Neural cell (in vitro differentiated cells): ENCODE data around the gene PRUNE2. TPM values are rescaled to one million over a fixed set of nuclear protein-coding genes. Genes with fewer than 3 reads are reported as not detected.

ENCODE experiments used
- H2AFZ ChIP-seq: fragments of 200-600, 300-800 bp; sonication (generic), shearing (Covaris generic); 2 replicates; pipeline ENCODE4 v1.6.0; 2014; ENCODE audit warnings: low read depth, mild to moderate bottlenecking, antibody characterized with exemption, low read length, moderate library complexity
- H3F3A ChIP-seq: fragments of 200-600 bp; shearing (Covaris generic); 2 replicates; pipeline ENCODE4 v1.6.1; 2016; ENCODE audit warnings: mild to moderate bottlenecking, moderate library complexity, mixed read lengths, antibody characterized with exemption, low read length; ENCODE audit not compliant: insufficient read depth, poor library complexity, severe bottlenecking
- H3K27ac ChIP-seq: fragments of 200-600, 300-800 bp; sonication (generic), shearing (Covaris generic); 2 replicates; pipeline ENCODE4 v1.5.1; 2014; ENCODE audit warnings: mild to moderate bottlenecking, low read length, moderate library complexity
- H3K27me3 ChIP-seq: fragments of 300-800, 200-600 bp; sonication (generic), shearing (Covaris generic); 2 replicates; pipeline ENCODE4 v1.6.0; 2014; ENCODE audit warnings: mild to moderate bottlenecking, low read depth, low read length, moderate library complexity; ENCODE audit not compliant: insufficient read depth
- H3K36me3 ChIP-seq: fragments of 300-800, 200-600 bp; sonication (generic), shearing (Covaris generic); 2 replicates; pipeline ENCODE4 v1.5.1; 2014; ENCODE audit warnings: mild to moderate bottlenecking, antibody characterized with exemption, low read length, moderate library complexity; ENCODE audit not compliant: insufficient read depth
- H3K4me2 ChIP-seq: fragments of 300-800, 200-600 bp; sonication (generic), shearing (Covaris generic); 2 replicates; pipeline ENCODE4 v1.6.0; 2014; ENCODE audit warnings: mild to moderate bottlenecking, low read length
- H3K4me3 ChIP-seq: fragments of 300-800, 200-600 bp; sonication (generic), shearing (Covaris generic); 2 replicates; pipeline ENCODE4 v1.5.1; 2014; ENCODE audit warnings: mild to moderate bottlenecking, low read length, moderate library complexity
- H3K79me2 ChIP-seq: fragments of 200-600 bp; shearing (Covaris generic); replicated peaks from 2 replicates; pipeline ENCODE4 v1.6.0; 2014; ENCODE audit warnings: mild to moderate bottlenecking, low read length, moderate library complexity; ENCODE audit not compliant: insufficient read depth
- H3K9ac ChIP-seq: fragments of 300-800, 200-600 bp; sonication (generic), shearing (Covaris generic); 2 replicates; pipeline ENCODE4 v1.6.1; 2016; ENCODE audit warnings: mild to moderate bottlenecking, low read length, mixed read lengths
- H3K9me2 ChIP-seq: fragments of 200-600 bp; shearing (Covaris generic); 2 replicates; pipeline ENCODE4 v1.6.1; 2016; ENCODE audit warnings: mild to moderate bottlenecking, low read length, mixed read lengths; ENCODE audit not compliant: insufficient read depth
- H3K9me3 ChIP-seq: fragments of 200-600, 300-800 bp; sonication (generic), shearing (Covaris generic); 2 replicates; pipeline ENCODE4 v1.6.1; 2016; ENCODE audit warnings: mild to moderate bottlenecking, mixed run types, low read length, moderate library complexity, mixed read lengths
- H4K20me1 ChIP-seq: fragments of 200-600 bp; shearing (Covaris generic); 2 replicates; pipeline ENCODE4 v1.6.1; 2016; ENCODE audit warnings: mild to moderate bottlenecking, mixed run types; ENCODE audit not compliant: insufficient read depth
- CTCF ChIP-seq: fragments of 450-650 bp; IDR thresholded peaks from 2 replicates; pipeline ENCODE4 v1.5.1; 2014; ENCODE audit warnings: antibody characterized with exemption, mild to moderate bottlenecking, moderate library complexity; ENCODE audit not compliant: poor library complexity, severe bottlenecking
- EP300 ChIP-seq: fragments of 450-650 bp; conservative IDR thresholded peaks from 2 replicates; pipeline ENCODE4 v1.6.1; 2014; ENCODE audit warnings: antibody characterized with exemption, mild to moderate bottlenecking, moderate library complexity; ENCODE audit not compliant: poor library complexity, severe bottlenecking
- EZH2 ChIP-seq: fragments of 200-600, 300-800 bp; shearing (Covaris generic), sonication (generic); IDR thresholded peaks from 2 replicates; pipeline ENCODE4 v1.6.1; 2014; ENCODE audit warnings: antibody characterized with exemption, low read length, borderline replicate concordance, mild to moderate bottlenecking; ENCODE audit not compliant: insufficient read depth, poor library complexity, severe bottlenecking
- MXI1 ChIP-seq: fragments of 450-650 bp; conservative IDR thresholded peaks from 2 replicates; pipeline ENCODE4 v1.6.1; 2014; ENCODE audit warnings: antibody characterized with exemption, mild to moderate bottlenecking; ENCODE audit not compliant: poor library complexity, severe bottlenecking
- POLR2AphosphoS5 ChIP-seq: IDR thresholded peaks from 2 replicates; pipeline ENCODE4 v1.6.1; 2012
- RAD21 ChIP-seq: fragments of 450-650 bp; conservative IDR thresholded peaks from 2 replicates; pipeline ENCODE4 v1.6.1; 2014; ENCODE audit warnings: antibody characterized with exemption, mild to moderate bottlenecking, moderate library complexity
- REST ChIP-seq: IDR thresholded peaks from 2 replicates; pipeline ENCODE4 v1.6.1; 2012; ENCODE audit warnings: borderline replicate concordance
- SMC3 ChIP-seq: fragments of 450-650 bp; conservative IDR thresholded peaks from 2 replicates; pipeline ENCODE4 v1.6.1; 2014; ENCODE audit warnings: antibody characterized with exemption, mild to moderate bottlenecking, moderate library complexity; ENCODE audit not compliant: poor library complexity
- TAF1 ChIP-seq: IDR thresholded peaks from 2 replicates; pipeline ENCODE4 v1.6.1; 2012; ENCODE audit warnings: low read depth
- polyA plus RNA-seq: library from polyadenylated mRNA; depleted of rRNA; stranded (reverse); fragments of >200 nt; gene quantifications from 2 replicates; pipeline ENCODE4 v1.2.3, GENCODE V29; 2014

PRUNE2 gene
- polyA plus RNA-seq, 1 donor from 2014 or later: 9.7 TPM

- H3K4me3 ChIP-seq: no peak overlapping the region
- H3F3A ChIP-seq: no peaks in the 10 kb centered on the region
- no peaks in the 10 kb centered on the region for H3K79me2 ChIP-seq
- no peaks in the 10 kb centered on the region for H4K20me1 ChIP-seq
- H2AFZ ChIP-seq: no peak overlapping the region
- TF ChIP-seq EZH2 (no peak), RAD21 (no peak), POLR2AphosphoS5 (no peak)
- no peaks in the 10 kb centered on the region for H3K9me2 ChIP-seq
- no peak overlapping the region for H3K9ac ChIP-seq
- H3K9me3 ChIP-seq: no peaks in the 10 kb centered on the region
- no peaks in the 10 kb centered on the region for H3K36me3 ChIP-seq
- no peaks in the 10 kb centered on the region for H3K27me3 ChIP-seq
- no peak overlapping the region for H3K27ac ChIP-seq
- H3K4me2 ChIP-seq: no peak overlapping the region
These were observed 189.7 kb downstream of the PRUNE2 start for GRCh38 chr9:76716085-76716672.

GRCh38 chr9:76713381-76713780 is 192.5 kb downstream of the PRUNE2 start:
- Histone ChIP-seq H2AFZ (no peak overlapping the region), H3F3A (no peaks in the 10 kb centered on the region), H3K36me3 (no peaks in the 10 kb centered on the region), H3K4me2 (no peak overlapping the region), H3K9me2 (no peaks in the 10 kb centered on the region), H3K27ac (no peak overlapping the region), H3K79me2 (no peaks in the 10 kb centered on the region), H3K4me3 (no peak overlapping the region), H4K20me1 (no peaks in the 10 kb centered on the region), H3K9ac (no peak overlapping the region), H3K9me3 (no peaks in the 10 kb centered on the region), H3K27me3 (no peaks in the 10 kb centered on the region)
- TF ChIP-seq POLR2AphosphoS5 (no peak), REST (no peak), EP300 (no peak), CTCF (no peak), RAD21 (no peak), EZH2 (no peak), MXI1 (no peak), SMC3 (no peak), TAF1 (no peak)
